HG02840 (cell line): Measurements from ENCODE around the gene GINS3.

Experiments used
- ATAC-seq: cut with Tn5 transposase; IDR thresholded peaks from one replicate; pipeline ENCODE4 v1.9.1; 2021; ENCODE audit warnings: mild to moderate bottlenecking, moderate library complexity, moderate number of reproducible peaks; ENCODE audit not compliant: unreplicated experiment, low FRiP score

GINS3 gene

GRCh38 chr16:58392215-58393137 lies at the start of gene GINS3:
Gene GINS3 (plus strand): TSS chr16:58392471. CDS start chr16:58392602, 131 bp downstream.
- ATAC-seq: peak; percentile 90

DNA sequence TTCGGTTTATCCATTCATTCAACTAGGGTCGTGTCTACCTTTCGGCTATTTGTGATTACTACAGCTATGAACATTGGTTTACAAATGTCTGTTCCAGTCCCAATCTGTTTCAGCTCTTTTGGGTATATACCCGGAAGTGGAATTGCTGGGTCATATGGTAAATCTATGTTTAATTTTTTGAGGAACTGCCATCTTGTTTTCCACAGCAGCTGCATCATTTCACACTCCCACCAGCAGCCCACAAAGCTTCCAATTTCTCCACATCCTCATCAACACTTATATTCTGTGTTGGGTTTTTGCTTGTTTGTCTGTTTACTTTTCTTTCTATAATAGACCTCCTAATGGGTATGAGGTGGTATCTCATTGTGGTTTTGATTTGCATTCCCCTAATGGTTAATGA lies 48.7 kb upstream of the GINS3 start:
- ATAC-seq: no peak

DNA sequence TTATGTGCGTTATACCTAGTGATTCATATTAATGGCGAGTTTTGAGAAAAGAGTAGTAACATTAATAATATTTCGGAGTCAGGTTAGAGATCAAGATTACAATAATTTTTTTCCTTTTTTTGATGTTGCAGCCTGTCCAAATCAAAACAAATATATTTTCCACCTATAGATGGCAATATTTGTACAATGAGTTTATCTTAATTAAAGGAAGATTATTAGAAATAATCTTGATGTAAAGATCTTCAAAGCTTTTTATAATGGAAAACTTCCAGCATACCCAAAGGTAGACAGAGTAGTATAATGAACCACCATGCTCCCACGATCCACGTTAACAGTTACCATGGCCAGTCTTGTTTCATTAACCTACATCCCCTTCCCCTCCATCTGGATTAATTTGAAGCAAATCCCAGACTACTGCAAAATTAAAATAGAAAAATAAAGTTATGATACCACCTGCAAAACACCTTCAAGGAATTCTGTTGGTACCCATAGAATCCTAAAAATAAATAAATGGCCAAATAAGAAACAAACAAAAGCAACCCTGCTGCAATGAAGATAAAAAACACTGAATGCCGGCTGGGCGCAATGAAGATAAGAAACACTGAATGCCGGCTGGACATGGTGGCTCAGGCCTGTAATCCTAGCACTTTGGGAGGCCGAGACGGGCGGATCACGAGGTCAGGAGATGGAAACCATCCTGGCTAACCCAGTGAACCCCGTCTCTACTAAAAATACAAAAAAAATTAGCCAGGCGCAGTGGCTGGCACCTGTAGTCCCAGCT lies 46.5 kb upstream of the GINS3 start:
- ATAC-seq: no peak

GRCh38 chr16:58346831-58347371 lies 45.4 kb upstream of the GINS3 start:
- no peak for ATAC-seq

DNA sequence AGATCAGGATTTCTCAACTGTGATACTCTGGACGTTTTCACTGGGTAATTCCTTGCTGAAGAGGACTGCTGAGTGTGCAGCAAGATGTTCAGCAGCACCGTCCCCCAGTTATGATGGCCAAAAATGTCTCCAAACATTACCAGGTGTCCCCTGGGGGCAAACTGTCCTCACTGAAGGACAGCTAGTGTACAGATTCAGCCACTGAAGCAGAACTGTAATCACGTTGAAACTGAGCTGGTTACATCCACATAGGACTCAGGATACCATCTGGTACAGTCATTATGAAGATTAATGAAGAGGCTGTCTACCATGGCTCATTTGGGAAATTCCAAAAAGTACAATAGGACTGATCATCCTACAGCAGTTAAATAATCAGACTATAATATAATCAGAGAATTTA lies 43.3 kb upstream of the GINS3 start:
- no peak for ATAC-seq

DNA sequence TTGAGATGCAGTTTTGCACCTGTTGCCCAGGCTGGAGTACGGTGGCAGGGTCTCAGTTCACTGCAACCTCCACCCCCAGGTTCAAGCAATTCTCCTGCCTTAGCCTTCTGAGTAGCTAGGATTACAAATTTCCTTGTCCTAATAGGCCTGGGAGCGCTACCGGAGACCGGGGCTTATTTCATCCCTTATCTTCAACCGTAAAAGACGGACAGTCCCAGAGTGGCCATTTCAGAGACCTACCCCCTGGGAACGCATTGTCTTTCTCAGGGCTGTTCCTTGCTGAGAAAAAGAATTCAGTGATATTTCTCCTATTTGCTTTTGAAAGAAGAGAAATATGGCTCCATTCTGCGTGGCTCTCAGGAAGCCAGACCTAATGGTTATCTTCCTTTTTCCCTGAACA lies 39.6 kb upstream of the GINS3 start:
- no peak for ATAC-seq

GRCh38 chr16:58360041-58360634 lies 32.1 kb upstream of the GINS3 start:
- no peak for ATAC-seq

DNA sequence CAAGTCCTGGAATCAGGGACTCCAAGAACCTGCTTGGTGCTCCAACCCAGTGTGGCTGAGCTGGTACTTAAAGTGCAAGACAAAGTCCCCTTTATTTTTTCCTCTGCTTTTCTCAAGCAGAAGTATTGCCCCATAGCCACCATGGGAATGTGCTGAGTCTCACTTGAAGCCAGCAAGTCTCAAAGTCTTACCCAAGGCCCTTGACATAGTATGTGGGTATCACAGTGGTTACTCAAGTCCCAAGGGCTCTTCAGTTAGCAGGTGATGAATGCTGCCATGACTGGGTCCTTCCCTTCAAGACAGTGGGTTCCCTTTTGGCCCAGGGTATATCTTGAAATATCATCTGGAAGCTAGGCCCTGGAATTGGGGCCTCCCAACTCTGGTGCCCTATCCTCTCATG lies 30.5 kb upstream of the GINS3 start:
- no peak for ATAC-seq

- ATAC-seq: no peak
These were observed 28.4 kb upstream of the GINS3 start for GRCh38 chr16:58363746-58364393.

DNA sequence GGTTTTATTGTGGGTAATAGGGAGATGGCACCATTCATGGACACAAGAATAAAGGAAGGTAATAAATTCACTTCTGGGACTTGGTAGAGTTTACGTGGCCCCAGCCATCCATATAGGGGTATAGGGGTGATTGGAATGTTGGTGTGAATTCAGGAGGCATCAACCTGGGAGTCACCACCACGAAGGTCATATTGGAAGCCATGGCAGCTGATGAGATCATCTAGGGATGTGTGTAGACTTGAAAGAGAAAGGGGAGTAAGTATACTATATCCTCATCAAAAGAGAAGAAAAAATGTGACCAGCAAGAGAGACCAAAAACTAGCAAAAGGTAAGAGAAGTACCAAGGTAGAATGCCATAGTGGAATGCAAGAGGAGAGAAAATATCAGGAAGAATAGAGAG lies 26.6 kb upstream of the GINS3 start:
- ATAC-seq: no peak

DNA sequence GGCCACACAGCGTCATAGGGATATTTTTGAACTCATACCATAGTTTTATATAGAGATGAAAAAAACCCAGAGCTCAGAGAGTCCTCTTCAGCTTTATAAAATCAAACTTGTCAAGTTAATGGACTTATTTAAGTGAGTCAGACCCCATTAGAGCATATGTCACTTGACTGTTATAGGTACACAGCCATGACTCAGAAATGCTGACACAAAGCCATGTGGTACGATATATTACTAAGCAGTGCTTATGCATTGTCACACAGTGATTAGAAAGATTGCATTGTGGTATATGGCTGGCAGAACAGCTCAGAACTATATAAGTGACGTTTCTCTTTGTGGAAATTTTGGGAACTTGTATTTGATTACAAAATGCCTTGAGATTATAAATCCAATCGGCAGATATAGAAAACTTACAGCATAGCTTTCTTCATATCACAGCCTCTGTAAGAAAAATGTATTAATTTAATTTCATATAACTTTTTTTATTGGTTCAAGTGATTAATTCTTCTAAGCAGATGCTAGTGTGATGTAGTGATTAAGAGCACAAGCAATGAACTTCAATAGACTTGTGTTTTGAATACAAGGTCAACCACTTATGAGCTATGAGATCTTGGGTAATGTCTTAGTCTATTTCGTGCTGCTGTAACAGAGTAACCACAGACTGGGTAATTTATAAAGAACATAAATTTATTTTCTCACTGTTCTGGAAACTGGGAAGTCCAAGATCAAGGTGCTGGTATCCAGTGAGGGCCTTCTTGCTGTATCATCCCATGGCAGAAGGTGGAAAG lies 25.8 kb upstream of the GINS3 start:
- ATAC-seq: no peak

DNA sequence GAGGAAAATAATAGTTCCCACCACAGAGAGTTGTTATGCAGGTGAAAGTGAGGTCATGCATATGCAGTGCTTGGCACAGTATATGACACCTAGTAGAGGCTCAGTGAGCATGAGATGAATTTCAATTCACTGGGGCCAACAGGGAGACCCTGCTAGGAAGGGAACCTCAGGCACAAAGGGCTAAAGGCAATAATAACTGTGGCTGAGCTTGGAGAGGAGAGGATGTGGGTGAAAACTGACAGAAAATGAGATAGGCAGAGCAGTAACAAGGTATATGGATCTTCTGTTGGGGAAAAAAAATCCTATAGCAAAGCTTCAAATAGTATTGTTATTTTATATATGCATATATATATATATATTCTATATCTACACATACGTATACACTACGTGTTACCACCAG lies 25.0 kb upstream of the GINS3 start:
- ATAC-seq: no peak

DNA sequence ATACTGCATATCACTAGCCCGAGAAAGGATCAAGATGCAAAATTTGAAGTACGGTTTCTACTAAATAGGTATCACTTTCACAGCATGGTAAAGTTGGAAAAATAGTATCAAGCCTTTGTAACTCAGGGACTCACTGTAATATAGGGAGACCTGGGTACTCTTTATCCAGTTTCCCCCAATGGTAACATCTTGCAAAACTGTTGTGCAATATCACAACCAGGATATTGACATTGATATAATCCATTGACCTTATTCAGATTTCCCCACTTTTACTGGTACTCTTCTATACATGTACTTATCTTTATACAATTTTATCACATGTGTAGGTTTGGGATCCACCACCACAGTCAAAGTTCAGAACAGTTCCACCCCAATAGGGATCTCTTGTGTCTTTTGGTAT lies 20.4 kb upstream of the GINS3 start:
- ATAC-seq: no peak

DNA sequence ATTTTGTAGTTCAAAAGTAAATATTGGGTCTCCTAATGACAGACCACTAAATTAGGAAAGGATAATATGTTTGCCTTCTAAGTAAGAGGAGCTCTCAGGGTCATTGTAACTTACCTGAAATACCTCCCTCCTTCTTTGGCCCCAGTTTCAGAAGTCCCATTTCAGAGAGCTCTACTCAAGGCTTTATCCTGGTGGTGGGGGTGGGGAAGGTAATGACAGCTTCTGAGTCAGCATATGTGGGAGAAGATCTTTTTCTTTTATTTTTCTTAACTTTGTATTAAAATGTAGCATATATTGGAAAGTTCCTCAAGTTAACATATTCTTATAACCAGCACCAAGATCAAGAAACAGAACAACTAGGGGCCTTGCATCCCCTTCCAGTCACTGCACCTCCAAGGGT lies 16.9 kb upstream of the GINS3 start:
- ATAC-seq: no peak

- ATAC-seq: no peak
These were observed 14.3 kb upstream of the GINS3 start for GRCh38 chr16:58377932-58378331.

DNA sequence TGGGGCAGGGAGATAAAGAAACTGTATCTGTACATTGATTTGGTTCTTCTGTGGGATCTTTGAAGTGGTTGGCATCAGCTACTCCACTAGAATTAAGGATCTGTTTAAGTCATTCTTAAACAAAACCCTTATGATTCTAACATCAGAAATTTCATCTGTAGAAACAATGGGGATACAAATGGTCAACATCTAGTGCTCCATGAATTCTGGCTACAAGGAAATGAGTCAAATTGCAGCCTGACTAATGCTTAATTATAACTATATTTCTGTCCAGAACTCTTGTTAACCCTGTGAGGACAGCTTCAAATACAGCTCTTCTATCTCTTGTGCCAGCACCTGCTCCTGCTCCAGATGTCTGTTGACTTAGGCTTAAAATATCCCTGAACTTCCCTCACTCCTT lies 13.9 kb upstream of the GINS3 start:
- ATAC-seq: no peak

- ATAC-seq: no peak
These were observed 12.5 kb upstream of the GINS3 start for GRCh38 chr16:58379736-58380135.

- no peak for ATAC-seq
These were observed 10.6 kb upstream of the GINS3 start for GRCh38 chr16:58381661-58382060.

GRCh38 chr16:58384437-58385055 lies 7.7 kb upstream of the GINS3 start:
- no peak for ATAC-seq
